OCI-LY7 (cell line): Measurements from ENCODE around the gene SLC39A10. TPM values are rescaled to one million over a fixed set of nuclear protein-coding genes. Genes with fewer than 3 reads are reported as not detected.

Source experiments
- BruUV-seq: library from RNA; stranded (reverse); fragments of 400-500 nt; replicated peaks from 2 replicates; lab custom pipeline; 2021; lab: Mats Ljungman, UMichigan
- CTCF ChIA-PET: fragments of 300-600 bp; sonication (Branson Sonifier 250); formaldehyde crosslinking; loops from one replicate; lab custom pipeline; 2022; ENCODE audit warnings: antibody characterized with exemption; ENCODE audit not compliant: unreplicated experiment; lab: Charles Lee
- POLR2A ChIA-PET: fragments of 300-600 bp; sonication (Branson Sonifier 250); formaldehyde crosslinking; loops from one replicate; lab custom pipeline; 2022; ENCODE audit warnings: antibody characterized with exemption; lab: Charles Lee
- DNase-seq: peaks from one replicate; pipeline ENCODE4 v3.0.0-alpha.2; 2015; ENCODE audit warnings: low spot score
- H2AFZ ChIP-seq: fragments of 200-600 bp; sonication (generic), shearing (Covaris generic); 2 replicates; pipeline ENCODE4 v1.6.1; 2014; ENCODE audit warnings: mild to moderate bottlenecking, antibody characterized with exemption, low read length, moderate library complexity
- H3K27ac ChIP-seq: fragments of 200-600 bp; sonication (generic); 2 replicates; pipeline ENCODE4 v1.5.1; 2014; ENCODE audit warnings: mixed run types, low read depth, mild to moderate bottlenecking, moderate library complexity, low read length, inconsistent platforms; ENCODE audit not compliant: poor library complexity, severe bottlenecking
- H3K36me3 ChIP-seq: fragments of 200-600 bp; sonication (generic); 2 replicates; pipeline ENCODE4 v1.6.1; 2014; ENCODE audit warnings: mild to moderate bottlenecking, antibody characterized with exemption, low read length, moderate library complexity, mixed read lengths; ENCODE audit not compliant: insufficient read depth
- H3K4me1 ChIP-seq: fragments of 200-600 bp; sonication (generic); 2 replicates; pipeline ENCODE4 v1.5.1; 2014; ENCODE audit warnings: mild to moderate bottlenecking, low read length; ENCODE audit not compliant: insufficient read depth, poor library complexity, severe bottlenecking
- H3K4me2 ChIP-seq: fragments of 200-600 bp; sonication (generic); 2 replicates; pipeline ENCODE4 v1.6.1; 2014; ENCODE audit warnings: mild to moderate bottlenecking, low read length
- H3K4me3 ChIP-seq: fragments of 200-600 bp; sonication (generic); 2 replicates; pipeline ENCODE4 v1.5.1; 2014; ENCODE audit warnings: mild to moderate bottlenecking, low read depth, low read length; ENCODE audit not compliant: poor library complexity, severe bottlenecking
- H3K79me2 ChIP-seq: fragments of 200-600 bp; sonication (generic); 2 replicates; pipeline ENCODE4 v1.6.1; 2016; ENCODE audit warnings: low read depth, mild to moderate bottlenecking, low read length, moderate library complexity, mixed read lengths; ENCODE audit not compliant: insufficient read depth
- H3K9me2 ChIP-seq: fragments of 200-600 bp; sonication (generic); 2 replicates; pipeline ENCODE4 v1.6.1; 2016; ENCODE audit warnings: mild to moderate bottlenecking, low read length, mixed read lengths; ENCODE audit not compliant: insufficient read depth
- H3K9me3 ChIP-seq: fragments of 200-600 bp; sonication (generic); 2 replicates; pipeline ENCODE4 v1.6.1; 2014; ENCODE audit warnings: mild to moderate bottlenecking, mixed run types, low read length, mixed read lengths
- H4K20me1 ChIP-seq: fragments of 200-600 bp; sonication (generic); 2 replicates; pipeline ENCODE4 v1.6.1; 2014; ENCODE audit warnings: mild to moderate bottlenecking, antibody characterized with exemption, low read length, moderate library complexity, mixed read lengths; ENCODE audit not compliant: insufficient read depth
- EZH2phosphoT487 ChIP-seq: fragments of 200-600 bp; sonication (generic); IDR thresholded peaks from 2 replicates; pipeline ENCODE4 v1.6.1; 2018; ENCODE audit warnings: low read depth, borderline replicate concordance, mild to moderate bottlenecking, mixed run types, antibody characterized with exemption, low read length, moderate library complexity, mixed read lengths
- intact Hi-C: fragments of 100-400 bp; cut with micrococcal nuclease; formaldehyde crosslinking; loops from one replicate; pipeline ENCODE4 v1.10.0; 2022; ENCODE audit not compliant: unreplicated experiment
- total RNA-seq, 2 experiments: library from RNA; depleted of rRNA in 1 of 2; stranded (reverse); fragments of >200 nt in 1 of 2; shearing (Covaris generic) in 1 of 2; gene quantifications; 2 replicates each; pipeline ENCODE4 v1.2.3, GENCODE V29; 2014 to 2022
- TF ChIP-seq, protein P1 (sequence below): fragments of 200-600 bp; sonication (generic); conservative IDR thresholded peaks from 2 replicates; pipeline ENCODE4 v1.5.1; 2014; ENCODE audit warnings: mild to moderate bottlenecking, antibody characterized with exemption, low read length, moderate library complexity, mixed read lengths

Gene SLC39A10
- total RNA-seq, 2 experiments from 2014 or later: 14.7 to 31.9 TPM

DNA sequence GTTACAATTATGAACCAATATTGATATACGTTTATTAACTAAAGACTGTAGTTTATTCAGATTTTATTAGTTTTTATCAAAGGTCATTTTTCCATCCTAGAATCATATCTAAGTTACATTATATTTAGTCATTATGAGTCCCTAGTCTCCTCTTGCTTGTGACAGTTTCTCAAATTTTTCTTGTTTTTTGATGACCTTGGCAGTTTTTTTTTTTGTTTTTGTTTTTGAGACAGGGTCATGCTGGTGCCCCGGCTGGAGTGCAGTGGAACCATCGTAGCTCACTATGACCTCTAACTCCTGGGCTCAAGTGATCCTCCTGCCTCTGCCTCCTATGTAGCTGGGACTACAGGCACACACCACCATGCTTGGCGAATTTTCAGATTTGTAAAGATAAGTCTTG, 18.3 kb upstream of the SLC39A10 start:
- BruUV-seq: no TSS peak
- no peaks in the 10 kb centered on the region for H3K9me2 ChIP-seq
- ChIA-PET CTCF (no interaction called here), POLR2A (interaction anchor here (0.7 to 2.7 kb wide), 4 partner anchors 12 to 98 kb away, joined by 4 to 14 read pairs (median 5); partner anchors contain the start of gene SLC39A10)
- H3K4me3 ChIP-seq: no peak overlapping the region
- no peak for DNase-seq
- H3K4me1 ChIP-seq: no peaks in the 10 kb centered on the region
- H3K27ac ChIP-seq: no peak overlapping the region
- no peaks in the 10 kb centered on the region for H3K9me3 ChIP-seq
- H4K20me1 ChIP-seq: no peaks in the 10 kb centered on the region
- no peak overlapping the region for H3K4me2 ChIP-seq
- no peak for TF ChIP-seq EZH2phosphoT487
- TF ChIP-seq, protein P1, sequence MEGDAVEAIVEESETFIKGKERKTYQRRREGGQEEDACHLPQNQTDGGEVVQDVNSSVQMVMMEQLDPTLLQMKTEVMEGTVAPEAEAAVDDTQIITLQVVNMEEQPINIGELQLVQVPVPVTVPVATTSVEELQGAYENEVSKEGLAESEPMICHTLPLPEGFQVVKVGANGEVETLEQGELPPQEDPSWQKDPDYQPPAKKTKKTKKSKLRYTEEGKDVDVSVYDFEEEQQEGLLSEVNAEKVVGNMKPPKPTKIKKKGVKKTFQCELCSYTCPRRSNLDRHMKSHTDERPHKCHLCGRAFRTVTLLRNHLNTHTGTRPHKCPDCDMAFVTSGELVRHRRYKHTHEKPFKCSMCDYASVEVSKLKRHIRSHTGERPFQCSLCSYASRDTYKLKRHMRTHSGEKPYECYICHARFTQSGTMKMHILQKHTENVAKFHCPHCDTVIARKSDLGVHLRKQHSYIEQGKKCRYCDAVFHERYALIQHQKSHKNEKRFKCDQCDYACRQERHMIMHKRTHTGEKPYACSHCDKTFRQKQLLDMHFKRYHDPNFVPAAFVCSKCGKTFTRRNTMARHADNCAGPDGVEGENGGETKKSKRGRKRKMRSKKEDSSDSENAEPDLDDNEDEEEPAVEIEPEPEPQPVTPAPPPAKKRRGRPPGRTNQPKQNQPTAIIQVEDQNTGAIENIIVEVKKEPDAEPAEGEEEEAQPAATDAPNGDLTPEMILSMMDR: no peak
- intact Hi-C loops: no loop called here
- H3K79me2 ChIP-seq: no peaks in the 10 kb centered on the region
- no peaks in the 10 kb centered on the region for H3K36me3 ChIP-seq
- no peak overlapping the region for H2AFZ ChIP-seq

DNA sequence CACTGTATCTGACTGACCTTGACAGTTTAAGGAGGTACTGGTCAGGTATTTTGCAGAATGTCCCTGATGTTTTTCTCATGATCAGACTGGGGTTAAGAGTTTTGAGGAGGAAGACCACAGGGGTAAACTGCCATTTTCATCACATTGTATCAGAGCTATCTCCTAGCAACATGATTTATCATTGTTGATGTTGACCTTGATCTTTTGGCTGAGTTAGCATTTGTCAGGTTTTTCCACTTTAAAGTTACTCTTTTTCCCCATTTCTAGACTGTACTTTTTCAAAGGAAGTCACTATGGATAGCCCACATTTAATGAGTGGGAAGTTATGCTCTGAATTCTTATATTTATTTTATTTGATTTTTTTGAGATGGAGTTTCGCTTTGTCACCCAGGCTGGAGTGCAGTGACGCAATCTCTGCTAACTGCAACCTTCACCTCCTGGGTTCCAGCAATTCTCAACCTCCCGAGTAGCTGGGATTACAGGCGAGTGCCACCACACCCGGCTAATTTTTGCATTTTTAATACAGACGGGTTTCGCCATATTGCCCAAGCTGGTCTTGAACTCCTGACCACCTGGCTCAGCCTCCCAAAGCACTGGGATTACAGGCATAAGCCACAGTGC, 17.7 kb upstream of the SLC39A10 start:
- no peaks in the 10 kb centered on the region for H4K20me1 ChIP-seq
- H3K36me3 ChIP-seq: no peaks in the 10 kb centered on the region
- H3K27ac ChIP-seq: no peak overlapping the region
- H3K4me2 ChIP-seq: no peak overlapping the region
- no peaks in the 10 kb centered on the region for H3K4me1 ChIP-seq
- ChIA-PET CTCF (no interaction called here), POLR2A (interaction anchor here (0.7 to 2.7 kb wide), 5 partner anchors 11 to 97 kb away, joined by 3 to 14 read pairs (median 4); partner anchors contain the start of gene SLC39A10)
- H3K9me3 ChIP-seq: no peaks in the 10 kb centered on the region
- no peaks in the 10 kb centered on the region for H3K79me2 ChIP-seq
- intact Hi-C loops: no loop called here
- H2AFZ ChIP-seq: no peak overlapping the region
- TF ChIP-seq, protein P1: no peak
- TF ChIP-seq EZH2phosphoT487: no peak
- H3K9me2 ChIP-seq: no peaks in the 10 kb centered on the region
- no peak for DNase-seq
- no TSS peak for BruUV-seq
- no peak overlapping the region for H3K4me3 ChIP-seq

DNA sequence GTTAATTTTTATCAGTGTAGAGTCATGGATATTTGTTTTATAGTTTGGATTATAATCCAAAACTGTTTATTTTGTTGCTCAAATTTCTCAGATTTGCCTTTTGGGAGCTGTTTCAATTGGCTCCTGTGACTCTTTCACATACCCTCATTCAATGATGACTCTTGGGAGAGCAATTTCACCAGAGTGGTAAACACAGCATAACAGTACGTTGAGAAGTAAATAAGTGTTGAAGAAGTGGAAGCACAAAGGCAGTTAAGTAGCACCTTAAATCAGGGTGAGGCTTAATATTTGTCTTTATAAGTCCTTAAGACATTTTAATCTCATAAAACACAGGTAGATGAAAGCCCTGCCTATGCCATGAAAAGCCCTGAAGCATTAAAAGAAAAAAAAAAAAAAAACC, 17.1 kb upstream of the SLC39A10 start:
- BruUV-seq: no TSS peak
- CTCF ChIA-PET: no interaction called here
- intact Hi-C loops: no loop called here

More for the DNA sequence above, 17.1 kb upstream of the SLC39A10 start:
- no peaks in the 10 kb centered on the region for H3K79me2 ChIP-seq
- no peaks in the 10 kb centered on the region for H3K9me3 ChIP-seq
- POLR2A ChIA-PET: interaction anchor here (1.0 to 1.8 kb wide), 2 partner anchors 10 to 15 kb away, joined by 3 to 4 read pairs; no protein-coding TSS in a partner anchor
- H3K4me3 ChIP-seq: no peak overlapping the region
- H2AFZ ChIP-seq: no peak overlapping the region
- no peak overlapping the region for H3K27ac ChIP-seq
- no peak for TF ChIP-seq EZH2phosphoT487
- TF ChIP-seq, protein P1: no peak
- no peaks in the 10 kb centered on the region for H3K36me3 ChIP-seq
- H3K9me2 ChIP-seq: no peaks in the 10 kb centered on the region
- no peak overlapping the region for H3K4me2 ChIP-seq
- DNase-seq: no peak
- H3K4me1 ChIP-seq: no peaks in the 10 kb centered on the region
- H4K20me1 ChIP-seq: no peaks in the 10 kb centered on the region
